Chondrocyte (in vitro differentiated cells): ENCODE results near the gene RPTOR. TPM values are rescaled to one million over a fixed set of nuclear protein-coding genes. Genes with fewer than 3 reads are reported as not detected.
"Not testable (repeated sequence)": the region's sequence is repeated elsewhere in the genome, so short reads cannot be mapped to it uniquely, and the experiment has no call there.

Experiments
- DNase-seq: peaks from one replicate; pipeline ENCODE4 v3.0.0; 2021; ENCODE audit warnings: mixed read lengths, low spot score
- H3K27ac Mint-ChIP-seq: one replicate; pipeline ENCODE4 v1.8.0; 2021; ENCODE audit warnings: mild to moderate bottlenecking, moderate library complexity, mixed read lengths; ENCODE audit not compliant: unreplicated experiment
- H3K27me3 Mint-ChIP-seq: 2 replicates; pipeline ENCODE4 v1.8.0; 2021; ENCODE audit warnings: low read depth, mixed read lengths
- H3K36me3 Mint-ChIP-seq: 2 replicates; pipeline ENCODE4 v1.8.0; 2021; ENCODE audit warnings: low read depth, mixed read lengths
- H3K4me1 Mint-ChIP-seq: 2 replicates; pipeline ENCODE4 v1.8.0; 2021; ENCODE audit warnings: low read depth, mild to moderate bottlenecking, mixed read lengths
- H3K4me3 Mint-ChIP-seq: one replicate; pipeline ENCODE4 v1.8.0; 2021; ENCODE audit warnings: mild to moderate bottlenecking, moderate library complexity, mixed read lengths; ENCODE audit not compliant: unreplicated experiment
- H3K9me3 Mint-ChIP-seq: 2 replicates; pipeline ENCODE4 v1.8.0; 2021; ENCODE audit warnings: low read depth, mixed read lengths
- total RNA-seq: library from RNA; stranded (reverse); gene quantifications from 3 replicates; pipeline ENCODE4 v1.2.1, GENCODE V29; 2021
- TF ChIP-seq, protein P1 (sequence below): fragments of 200-600 bp; sonication (generic); IDR thresholded peaks from 2 replicates; pipeline ENCODE4 v1.5.0; 2021; ENCODE audit warnings: antibody characterized with exemption, mild to moderate bottlenecking, moderate library complexity

The RPTOR gene
- total RNA-seq, 1 donor from 2014 or later = 30.9 TPM

GRCh38 chr17:80529104-80529903, 15.3 kb upstream of the RPTOR start:
- no peak for DNase-seq
- H3K27me3 Mint-ChIP-seq = peaks cover 7% of the 10 kb centered on the region
- H3K9me3 Mint-ChIP-seq = no peaks in the 10 kb centered on the region
- H3K4me1 Mint-ChIP-seq = peaks cover 10% of the 10 kb centered on the region
- H3K36me3 Mint-ChIP-seq = no peaks in the 10 kb centered on the region
- H3K27ac Mint-ChIP-seq = no peak overlapping the region
- TF ChIP-seq, protein P1, sequence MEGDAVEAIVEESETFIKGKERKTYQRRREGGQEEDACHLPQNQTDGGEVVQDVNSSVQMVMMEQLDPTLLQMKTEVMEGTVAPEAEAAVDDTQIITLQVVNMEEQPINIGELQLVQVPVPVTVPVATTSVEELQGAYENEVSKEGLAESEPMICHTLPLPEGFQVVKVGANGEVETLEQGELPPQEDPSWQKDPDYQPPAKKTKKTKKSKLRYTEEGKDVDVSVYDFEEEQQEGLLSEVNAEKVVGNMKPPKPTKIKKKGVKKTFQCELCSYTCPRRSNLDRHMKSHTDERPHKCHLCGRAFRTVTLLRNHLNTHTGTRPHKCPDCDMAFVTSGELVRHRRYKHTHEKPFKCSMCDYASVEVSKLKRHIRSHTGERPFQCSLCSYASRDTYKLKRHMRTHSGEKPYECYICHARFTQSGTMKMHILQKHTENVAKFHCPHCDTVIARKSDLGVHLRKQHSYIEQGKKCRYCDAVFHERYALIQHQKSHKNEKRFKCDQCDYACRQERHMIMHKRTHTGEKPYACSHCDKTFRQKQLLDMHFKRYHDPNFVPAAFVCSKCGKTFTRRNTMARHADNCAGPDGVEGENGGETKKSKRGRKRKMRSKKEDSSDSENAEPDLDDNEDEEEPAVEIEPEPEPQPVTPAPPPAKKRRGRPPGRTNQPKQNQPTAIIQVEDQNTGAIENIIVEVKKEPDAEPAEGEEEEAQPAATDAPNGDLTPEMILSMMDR = no peak
- no peak overlapping the region for H3K4me3 Mint-ChIP-seq

DNA sequence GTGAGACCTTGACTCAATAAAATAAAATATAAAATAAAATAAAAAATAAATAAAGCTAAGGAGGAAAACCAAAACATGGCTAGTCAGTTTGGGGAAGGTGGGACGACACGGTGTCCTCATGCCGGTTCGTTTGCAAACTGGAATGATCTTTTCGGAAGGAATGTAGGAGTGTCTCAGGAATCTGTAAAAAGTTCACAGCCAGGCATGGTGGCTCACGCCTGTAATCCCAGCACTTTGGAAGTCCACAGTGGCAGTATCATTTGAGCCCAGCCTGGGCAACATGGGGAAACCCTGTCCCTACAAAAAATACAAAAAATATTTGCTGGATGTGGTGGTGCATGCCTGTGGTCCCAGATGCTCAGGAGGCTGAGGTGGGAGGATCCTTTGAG, 14.7 kb upstream of the RPTOR start:
- Mint-ChIP-seq H3K27ac (no peak overlapping the region), H3K4me1 (peaks cover 10% of the 10 kb centered on the region), H3K4me3 (no peak overlapping the region), H3K36me3 (no peaks in the 10 kb centered on the region), H3K9me3 (no peaks in the 10 kb centered on the region), H3K27me3 (peaks cover 7% of the 10 kb centered on the region)
- TF ChIP-seq, protein P1 = no peak
- no peak for DNase-seq

- TF ChIP-seq, protein P1 = no peak
- H3K36me3 Mint-ChIP-seq = no peaks in the 10 kb centered on the region
- no peak overlapping the region for H3K4me3 Mint-ChIP-seq
- no peak for DNase-seq
- H3K4me1 Mint-ChIP-seq = peaks cover 10% of the 10 kb centered on the region
- H3K27ac Mint-ChIP-seq = no peak overlapping the region
- no peaks in the 10 kb centered on the region for H3K9me3 Mint-ChIP-seq
- peaks cover 7% of the 10 kb centered on the region for H3K27me3 Mint-ChIP-seq
Observed at GRCh38 chr17:80531400-80531799, 13.2 kb upstream of the RPTOR start.

DNA sequence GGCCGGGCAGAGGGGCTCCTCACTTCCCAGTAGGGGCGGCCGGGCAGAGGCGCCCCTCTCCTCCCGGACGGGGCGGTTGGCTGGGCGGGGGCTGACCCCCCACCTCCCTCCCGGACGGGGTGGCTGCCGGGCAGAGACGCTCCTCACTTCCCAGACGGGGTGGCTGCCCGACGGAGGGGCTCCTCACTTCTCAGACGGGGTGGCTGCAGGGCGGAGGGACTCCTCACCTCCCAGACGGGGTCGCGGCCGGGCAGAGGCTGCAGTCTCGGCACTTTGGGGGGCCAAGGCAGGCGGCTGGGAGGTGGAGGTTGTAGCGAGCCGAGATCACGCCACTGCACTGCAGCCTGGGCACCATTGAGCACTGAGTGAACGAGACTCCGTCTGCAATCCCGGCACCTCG, 7.3 kb upstream of the RPTOR start:
- not testable (repeated sequence) for H3K36me3 Mint-ChIP-seq, H3K27ac Mint-ChIP-seq, H3K4me1 Mint-ChIP-seq, DNase-seq, H3K27me3 Mint-ChIP-seq, H3K9me3 Mint-ChIP-seq, H3K4me3 Mint-ChIP-seq

- Mint-ChIP-seq H3K4me1 (peaks cover 7% of the 10 kb centered on the region), H3K27me3 (peaks cover 1% of the 10 kb centered on the region), H3K36me3 (no peaks in the 10 kb centered on the region), H3K4me3 (no peak overlapping the region), H3K9me3 (no peaks in the 10 kb centered on the region), H3K27ac (no peak overlapping the region)
- TF ChIP-seq, protein P1 = no peak
- DNase-seq = no peak
Observed at GRCh38 chr17:80538484-80538883, 6.2 kb upstream of the RPTOR start.
